GM19193 (cell line): Measurements from ENCODE around the gene EPHB2.

Experiments used
- POLR2A ChIP-seq: IDR thresholded peaks from 4 replicates; pipeline ENCODE4 v1.6.1; 2011; ENCODE audit not compliant: insufficient read depth, insufficient read length; ENCODE audit errors: extremely low read depth

Gene EPHB2

GRCh38 chr1:22872981-22873664, 162.5 kb downstream of the EPHB2 start:
- TF ChIP-seq POLR2A, result no peak

GRCh38 chr1:22874785-22875184, 164.1 kb downstream of the EPHB2 start:
- no peak for TF ChIP-seq POLR2A

- TF ChIP-seq POLR2A, result no peak
Measured at GRCh38 chr1:22875241-22875640, 164.6 kb downstream of the EPHB2 start.

- no peak for TF ChIP-seq POLR2A
Measured at GRCh38 chr1:22875841-22876240, 165.2 kb downstream of the EPHB2 start.

GRCh38 chr1:22876359-22877111, 165.9 kb downstream of the EPHB2 start:
- no peak for TF ChIP-seq POLR2A

GRCh38 chr1:22877112-22877915, 166.7 kb downstream of the EPHB2 start:
- TF ChIP-seq POLR2A, result no peak

GRCh38 chr1:22877980-22878379, 167.3 kb downstream of the EPHB2 start:
- TF ChIP-seq POLR2A, result no peak

GRCh38 chr1:22878626-22879025, 168.0 kb downstream of the EPHB2 start:
- no peak for TF ChIP-seq POLR2A

GRCh38 chr1:22879445-22879844, 168.8 kb downstream of the EPHB2 start:
- TF ChIP-seq POLR2A, result no peak

GRCh38 chr1:22880174-22880601, 169.5 kb downstream of the EPHB2 start:
- no peak for TF ChIP-seq POLR2A

- no peak for TF ChIP-seq POLR2A
Measured at GRCh38 chr1:22883406-22883805, 172.8 kb downstream of the EPHB2 start.

GRCh38 chr1:22884806-22885530, 174.3 kb downstream of the EPHB2 start:
- TF ChIP-seq POLR2A, result no peak

GRCh38 chr1:22886211-22886610, 175.6 kb downstream of the EPHB2 start:
- TF ChIP-seq POLR2A, result no peak

GRCh38 chr1:22887491-22887890, 176.9 kb downstream of the EPHB2 start:
- no peak for TF ChIP-seq POLR2A
